IPS DF 4.7 (cell line): ENCODE data around the gene CEBPE.
A peak's percentile ranks its signal among the peaks of the same experiment; 100 is the strongest.

Experiments
- DNase-seq: peaks from one replicate; pipeline ENCODE4 v3.0.0-alpha.2; 2013; ENCODE audit warnings: low spot score; ENCODE audit errors: extremely low read depth

The CEBPE gene

GRCh38 chr14:23103581-23103980, 15.5 kb downstream of the CEBPE start:
- DNase-seq = no peak

- DNase-seq = no peak
Measured at GRCh38 chr14:23102801-23103200, 16.3 kb downstream of the CEBPE start.

- no peak for DNase-seq
Measured at GRCh38 chr14:23101986-23102625, 16.9 kb downstream of the CEBPE start.

- DNase-seq = no peak
Measured at GRCh38 chr14:23101213-23101970, 17.7 kb downstream of the CEBPE start.

GRCh38 chr14:23099212-23099861, 19.7 kb downstream of the CEBPE start:
- DNase-seq = no peak

- no peak for DNase-seq
Measured at GRCh38 chr14:23097786-23098185, 21.3 kb downstream of the CEBPE start.

GRCh38 chr14:23095196-23096108, 23.6 kb downstream of the CEBPE start, which contains the start of gene C14orf119:
C14orf119 (plus strand) TSS chr14:23095505; CDS start chr14:23097659, 2,154 bp downstream.
- DNase-seq = peak; percentile 98

- no peak for DNase-seq
Measured at GRCh38 chr14:23094666-23095195, 24.3 kb downstream of the CEBPE start, which contains the start of gene ACIN1. ACIN1 (minus strand) TSS chr14:23095136; CDS start chr14:23095112, 24 bp downstream.

GRCh38 chr14:23093991-23094665, 24.9 kb downstream of the CEBPE start:
- DNase-seq = no peak

GRCh38 chr14:23093526-23093925, 25.5 kb downstream of the CEBPE start:
- DNase-seq = no peak

- DNase-seq = no peak
Measured at GRCh38 chr14:23093104-23093503, 26.0 kb downstream of the CEBPE start.

- DNase-seq = no peak
Measured at GRCh38 chr14:23091294-23092225, 27.5 kb downstream of the CEBPE start.

- DNase-seq = no peak
Measured at GRCh38 chr14:23090254-23090636, 28.8 kb downstream of the CEBPE start.

- DNase-seq = no peak
Measured at GRCh38 chr14:23089498-23090253, 29.4 kb downstream of the CEBPE start.

GRCh38 chr14:23086565-23086964, 32.5 kb downstream of the CEBPE start:
- DNase-seq = no peak

- DNase-seq = no peak
Measured at GRCh38 chr14:23085458-23085857, 33.6 kb downstream of the CEBPE start.

GRCh38 chr14:23080474-23080873, 38.6 kb downstream of the CEBPE start:
- DNase-seq = no peak

GRCh38 chr14:23079716-23080115, 39.3 kb downstream of the CEBPE start:
- no peak for DNase-seq
